NCI-H69 (cell line): Measurements from ENCODE around the gene CDC14B.

Experiments
- DNase-seq: peaks from one replicate; lab custom pipeline; 2025; lab: John Stamatoyannopoulos, UW

Gene CDC14B

DNA sequence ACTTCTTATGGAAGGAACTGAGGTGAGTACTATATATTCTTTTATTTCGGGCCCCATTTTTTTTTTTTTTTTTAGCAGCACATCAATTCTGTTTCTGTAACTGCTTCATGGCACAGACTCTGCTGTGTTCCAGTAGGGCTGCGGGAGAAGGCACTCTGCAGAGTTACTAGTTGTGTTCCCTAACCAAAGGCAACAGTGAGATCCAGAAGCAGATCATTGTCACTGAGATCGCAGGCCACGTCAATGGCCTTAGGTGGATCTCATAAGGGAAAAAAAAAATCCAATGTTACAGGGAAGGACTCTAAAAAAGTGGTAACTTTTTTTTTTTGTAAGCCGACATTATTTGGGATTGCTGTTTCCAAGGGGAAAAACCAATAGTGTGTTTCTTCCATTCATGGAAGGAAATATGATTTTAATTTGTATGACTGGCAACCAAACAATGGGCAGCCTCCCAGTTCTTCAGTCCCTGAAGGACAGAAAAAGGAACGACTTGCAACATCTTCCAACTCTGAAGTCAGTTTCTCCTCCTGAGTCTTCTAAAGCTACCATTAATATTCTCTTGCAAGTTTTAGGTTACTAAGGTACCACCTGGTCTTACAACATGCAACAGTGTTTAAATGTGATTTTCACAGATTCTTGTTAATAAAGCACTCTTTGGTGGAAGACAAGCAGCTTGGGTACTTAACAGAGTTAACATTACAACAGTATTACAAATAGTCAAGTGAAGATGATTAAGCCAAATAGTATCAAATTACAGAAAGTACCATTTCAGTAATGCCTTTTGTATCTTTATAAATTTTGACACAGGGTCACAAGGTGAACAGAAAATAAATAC lies 116.9 kb downstream of the CDC14B start:
- no peak for DNase-seq

DNA sequence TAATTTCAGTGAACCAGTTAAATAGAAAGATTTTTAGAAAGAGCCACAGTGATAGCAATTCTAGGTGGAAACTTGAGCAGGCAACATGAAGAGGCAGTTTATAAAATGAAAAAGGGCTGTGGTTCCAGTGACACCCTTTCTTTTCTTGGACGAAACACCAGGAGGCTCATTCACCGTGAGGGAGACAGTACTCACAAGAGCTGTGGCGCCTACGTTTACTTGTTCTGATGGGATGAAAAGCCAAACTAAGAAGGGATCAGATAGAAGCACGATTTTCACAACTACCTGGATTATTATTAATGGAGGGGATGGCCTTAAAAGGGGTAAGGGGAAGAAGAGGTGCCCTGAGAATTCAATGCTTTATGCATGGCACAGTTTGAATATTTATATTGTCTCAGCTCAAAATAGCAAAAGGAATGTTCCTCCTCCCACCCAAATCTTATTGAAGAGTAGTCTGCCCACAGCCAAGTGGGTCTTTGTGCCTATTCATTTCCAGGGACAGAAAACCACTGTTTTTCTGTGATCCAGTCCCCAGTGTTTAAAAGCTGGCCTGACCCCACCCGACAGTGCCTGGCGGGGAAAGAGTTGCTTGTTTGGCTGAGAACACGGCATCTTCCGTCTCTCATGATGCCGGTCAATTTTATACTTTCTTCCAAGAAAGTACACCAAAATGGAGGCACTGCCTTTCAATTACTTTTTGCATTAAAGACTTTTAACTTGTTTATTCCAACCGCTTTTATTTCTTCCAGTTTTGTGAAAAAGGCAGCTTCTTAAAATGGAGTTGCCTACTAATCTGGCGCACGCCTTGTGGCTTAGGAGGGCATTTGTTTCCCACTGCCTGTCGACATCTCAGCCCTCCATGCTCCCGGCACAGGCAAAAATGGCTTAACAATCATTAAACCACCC lies 117.8 kb downstream of the CDC14B start:
- no peak for DNase-seq

DNA sequence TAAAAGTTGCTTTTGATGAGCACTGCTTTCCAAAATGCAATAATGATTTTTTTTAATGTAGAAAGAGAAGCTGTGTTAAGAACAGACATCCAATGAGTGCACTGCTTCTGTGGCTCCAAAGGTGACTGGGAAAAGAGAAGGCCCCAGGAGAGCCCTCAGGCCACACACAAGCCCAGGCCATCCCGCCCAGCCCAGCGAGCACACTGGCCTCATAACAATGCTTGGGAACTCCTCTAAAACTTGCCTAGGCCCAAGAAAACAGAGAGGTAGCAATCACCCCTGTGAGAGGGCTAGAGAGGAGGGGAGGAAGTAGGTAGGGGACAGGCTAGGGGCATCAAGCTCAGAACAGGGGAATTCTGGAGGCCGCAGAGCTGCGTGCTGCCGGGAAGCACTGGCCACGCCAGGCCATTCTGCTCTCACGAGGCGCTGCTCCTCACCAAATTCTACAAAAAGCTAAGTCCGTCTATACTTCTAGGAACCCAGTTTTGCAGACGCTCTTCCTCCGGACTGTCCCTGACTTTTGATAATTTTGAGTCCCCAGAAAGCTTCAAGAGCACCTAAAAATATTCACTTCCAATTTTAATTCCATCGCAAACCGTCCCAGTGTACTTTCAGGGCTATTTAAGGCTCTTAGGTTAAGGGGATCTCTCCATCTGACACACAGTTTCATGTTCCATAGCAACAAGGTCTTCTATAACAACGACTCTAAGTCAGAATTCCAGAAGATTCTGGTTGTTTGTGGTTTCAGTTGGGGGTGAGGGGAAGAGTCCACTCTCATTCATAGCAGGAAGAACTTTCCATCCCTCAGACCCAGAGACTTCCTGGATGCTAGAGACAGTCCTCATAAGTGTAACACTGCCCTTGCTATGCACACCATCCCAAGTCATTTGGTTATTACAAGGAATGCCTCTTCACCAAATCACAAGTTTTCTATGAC lies 118.7 kb downstream of the CDC14B start:
- DNase-seq: no peak

DNA sequence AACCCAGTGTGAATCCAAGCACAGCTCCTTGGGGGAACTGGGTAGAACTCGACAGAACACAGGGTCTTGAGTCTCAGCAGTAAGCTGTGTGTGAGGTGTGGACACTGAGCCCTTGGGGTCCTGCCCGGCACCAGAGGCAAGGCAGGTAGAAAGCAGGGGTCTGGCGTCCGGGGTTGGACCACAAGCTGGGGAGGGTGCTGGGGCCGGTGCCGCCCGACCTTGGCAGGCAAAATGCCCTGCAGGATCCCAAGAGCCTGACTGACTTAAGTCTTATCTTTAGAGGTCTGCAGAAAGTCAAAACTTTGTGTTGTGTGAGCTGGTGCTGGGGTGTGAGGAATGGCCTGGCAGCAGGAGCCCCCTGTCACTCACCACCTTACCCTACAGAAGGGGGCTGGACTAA lies 120.4 kb downstream of the CDC14B start:
- DNase-seq: no peak

DNA sequence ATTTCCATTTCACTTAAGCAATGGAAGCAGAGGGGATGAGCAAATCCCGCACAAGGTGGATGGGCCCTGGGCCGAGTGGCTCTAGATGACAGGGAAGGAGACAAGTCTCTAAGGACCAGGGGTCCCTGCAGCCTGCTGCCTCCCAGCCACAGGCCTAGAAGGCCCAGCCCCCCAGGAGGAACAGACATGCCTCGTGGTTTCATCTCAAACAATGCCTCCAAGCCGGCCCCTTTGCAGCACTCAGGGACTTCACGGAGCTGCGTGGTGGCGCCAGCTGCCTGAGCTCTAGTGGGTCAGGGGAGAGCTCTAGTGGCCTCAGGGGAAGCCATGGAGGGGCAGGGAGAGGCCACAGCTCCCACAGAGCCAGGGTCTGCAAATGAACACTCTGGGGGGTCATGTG lies 120.8 kb downstream of the CDC14B start:
- DNase-seq: no peak

DNA sequence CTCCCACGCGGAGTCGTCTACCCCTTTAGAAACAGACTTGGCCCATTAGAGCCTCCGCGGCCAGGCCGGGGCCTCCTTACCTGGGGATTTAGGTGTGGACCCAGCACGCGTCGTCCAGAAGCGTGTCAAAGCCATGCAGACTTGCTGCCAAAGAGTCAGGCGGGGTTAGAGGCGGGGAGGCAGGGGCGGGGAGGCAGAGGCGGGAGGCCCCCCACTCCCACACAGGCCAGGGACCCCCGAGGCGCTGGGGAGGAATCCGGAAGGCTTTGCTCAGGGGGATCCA lies 122.6 kb downstream of the CDC14B start:
- DNase-seq: no peak

DNA sequence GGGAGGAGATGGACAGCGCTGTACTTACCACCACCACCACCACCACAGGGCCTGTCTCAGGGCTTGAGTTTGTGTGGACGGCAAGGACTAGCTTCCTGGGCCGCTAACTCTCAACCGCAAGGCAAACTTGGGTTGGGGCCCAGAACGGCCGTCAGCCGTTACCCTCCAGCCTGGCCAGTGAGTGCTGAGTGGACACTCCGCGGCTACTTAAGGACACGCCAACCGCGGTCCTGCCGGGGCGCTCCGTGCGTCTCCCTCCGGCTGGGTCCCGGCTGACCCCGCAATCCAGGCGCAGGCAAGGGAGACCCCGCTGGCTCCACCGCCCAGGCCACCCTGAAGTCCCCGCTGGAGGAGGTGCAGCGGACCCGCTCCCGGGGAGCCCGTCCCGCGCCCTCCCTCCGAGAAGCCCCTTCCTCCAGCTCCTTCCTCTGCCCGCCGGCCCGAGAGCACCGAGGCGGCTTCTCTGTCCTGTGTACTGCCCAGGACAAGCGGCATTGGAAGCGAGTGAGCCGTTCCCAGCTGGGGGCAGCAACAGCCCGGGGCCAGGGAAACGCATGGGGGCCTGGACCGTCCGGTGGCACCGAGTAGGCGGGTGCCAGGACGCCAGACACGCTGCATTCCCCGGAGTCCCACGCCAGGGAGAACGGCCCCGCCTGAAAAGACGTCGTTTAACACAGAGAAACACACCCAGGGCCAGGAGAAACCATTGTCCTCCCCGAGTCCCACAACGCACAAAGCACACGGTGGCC lies 123.1 kb downstream of the CDC14B start:
- no peak for DNase-seq

DNA sequence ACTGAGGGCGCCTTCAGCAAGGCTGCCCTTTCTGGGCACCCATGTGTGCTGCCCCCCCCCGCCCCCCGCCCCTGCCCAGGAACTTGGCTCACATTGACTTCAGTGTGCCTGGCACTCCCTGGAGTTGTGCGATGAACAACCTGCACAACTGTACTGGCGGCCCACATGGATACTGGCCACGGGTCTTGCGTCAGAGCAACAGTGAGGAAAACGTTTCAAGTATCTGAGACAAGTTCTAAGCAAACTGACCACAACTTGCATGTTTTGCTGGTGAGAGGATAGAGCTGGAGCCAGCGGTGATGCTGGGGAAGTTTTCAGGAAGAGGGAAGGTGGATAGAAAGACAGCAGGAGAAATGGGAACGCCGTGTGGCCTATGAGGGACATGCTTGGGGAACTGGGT lies 124.3 kb downstream of the CDC14B start:
- no peak for DNase-seq

DNA sequence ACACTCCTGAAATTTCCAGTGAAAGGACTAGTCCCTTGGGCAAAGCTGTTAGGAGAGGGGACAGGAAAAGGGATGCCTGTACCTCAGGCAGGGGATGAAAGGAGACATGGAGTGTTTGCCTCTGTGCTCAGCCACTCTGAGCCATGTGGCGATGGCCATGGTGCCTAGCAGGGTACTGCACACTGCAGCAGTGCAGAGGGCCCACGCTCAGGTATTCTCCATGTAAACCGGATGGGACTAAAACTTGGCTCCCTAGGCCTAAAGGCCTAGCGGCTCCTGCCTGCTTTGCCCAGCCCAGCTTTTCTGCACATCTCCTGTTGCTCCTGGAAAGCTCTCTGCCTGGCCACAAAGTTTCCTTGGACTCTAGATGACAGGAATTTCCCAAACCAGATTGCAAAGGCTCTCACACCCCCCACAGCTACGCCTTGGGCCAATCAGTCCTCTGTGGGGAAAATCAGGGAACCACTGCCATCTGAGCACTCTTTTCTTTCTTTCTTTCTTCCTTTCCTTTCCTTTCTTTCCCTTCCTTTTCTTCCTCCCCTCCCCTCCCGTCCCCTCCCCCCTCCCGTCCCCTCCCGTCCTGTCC lies 125.3 kb downstream of the CDC14B start:
- no peak for DNase-seq

DNA sequence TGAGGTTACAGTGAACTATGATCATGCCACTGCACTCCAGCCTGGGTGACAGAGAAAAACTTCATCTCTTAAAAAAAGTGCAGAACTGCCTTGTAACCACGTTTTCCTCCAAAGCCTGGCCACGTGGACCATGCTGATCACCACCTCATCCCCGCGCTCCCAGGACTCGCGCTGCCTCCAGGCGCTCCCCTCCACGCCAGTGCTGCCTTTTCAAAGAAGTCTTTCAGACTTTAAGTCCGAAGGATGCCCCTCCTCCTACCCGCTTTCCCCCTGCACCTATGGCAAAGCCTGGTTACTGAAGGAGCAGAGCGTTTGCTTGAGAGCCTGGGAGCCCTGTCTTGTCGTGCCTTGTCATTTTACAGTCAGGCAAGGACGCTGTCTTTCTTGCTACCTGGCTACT lies 125.9 kb downstream of the CDC14B start:
- no peak for DNase-seq

DNA sequence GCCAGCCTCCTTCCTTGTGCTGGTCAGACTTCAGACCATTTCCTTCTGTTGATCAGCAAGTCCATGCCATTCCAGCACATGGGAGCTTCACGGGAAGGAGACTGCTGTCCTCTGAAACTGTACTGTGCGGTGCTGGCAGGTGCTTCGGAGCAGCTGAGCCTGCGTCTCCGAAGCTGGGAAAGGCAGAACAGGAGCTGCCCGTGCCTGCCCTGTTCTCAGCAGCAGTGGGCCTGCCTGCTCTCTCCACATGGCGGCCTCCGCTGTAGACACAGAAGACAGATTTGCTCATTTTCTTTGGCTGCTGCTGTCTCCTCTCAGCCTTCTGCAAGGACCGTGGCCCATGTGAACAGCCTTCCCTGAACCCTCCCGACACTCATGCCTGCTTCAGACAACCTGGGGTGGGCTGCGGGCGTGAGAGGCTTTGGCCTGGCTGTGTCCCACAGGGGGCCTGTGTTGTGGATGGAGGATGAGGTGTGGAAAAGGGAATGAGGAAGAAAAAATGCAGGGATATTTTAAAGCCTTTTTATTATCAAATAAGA lies 126.6 kb downstream of the CDC14B start:
- no peak for DNase-seq

DNA sequence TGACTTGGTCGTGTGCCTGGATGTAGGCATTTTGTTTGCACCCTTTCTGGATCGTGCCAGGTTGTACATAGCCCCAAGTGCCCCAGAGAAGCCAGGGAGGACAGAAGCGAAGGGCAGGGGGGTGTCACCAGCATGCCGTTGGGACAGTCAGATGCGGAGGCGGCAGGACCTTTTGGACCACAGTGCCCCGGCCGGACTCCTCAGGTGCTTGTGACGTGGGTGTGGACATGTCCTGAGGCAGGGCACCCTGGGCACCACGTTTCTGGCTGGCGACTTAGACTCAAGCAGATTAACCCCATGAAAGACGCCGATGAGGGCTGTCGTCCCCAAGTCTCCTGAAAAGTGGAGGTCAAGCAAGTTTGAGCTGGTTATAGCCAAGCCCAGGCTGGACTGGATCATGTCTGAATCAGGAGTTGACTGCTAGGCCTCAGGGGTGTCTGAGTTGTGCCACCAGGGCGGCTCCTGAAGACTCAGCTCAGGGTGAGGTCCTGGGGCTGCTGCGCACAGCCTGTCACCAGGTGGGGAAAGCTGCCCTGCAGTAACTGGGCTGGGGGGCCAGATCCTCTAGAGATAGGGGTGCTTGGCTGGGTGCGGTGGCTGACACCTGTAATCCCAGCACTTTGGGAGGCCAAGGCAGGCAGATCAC lies 127.6 kb downstream of the CDC14B start:
- DNase-seq: no peak

DNA sequence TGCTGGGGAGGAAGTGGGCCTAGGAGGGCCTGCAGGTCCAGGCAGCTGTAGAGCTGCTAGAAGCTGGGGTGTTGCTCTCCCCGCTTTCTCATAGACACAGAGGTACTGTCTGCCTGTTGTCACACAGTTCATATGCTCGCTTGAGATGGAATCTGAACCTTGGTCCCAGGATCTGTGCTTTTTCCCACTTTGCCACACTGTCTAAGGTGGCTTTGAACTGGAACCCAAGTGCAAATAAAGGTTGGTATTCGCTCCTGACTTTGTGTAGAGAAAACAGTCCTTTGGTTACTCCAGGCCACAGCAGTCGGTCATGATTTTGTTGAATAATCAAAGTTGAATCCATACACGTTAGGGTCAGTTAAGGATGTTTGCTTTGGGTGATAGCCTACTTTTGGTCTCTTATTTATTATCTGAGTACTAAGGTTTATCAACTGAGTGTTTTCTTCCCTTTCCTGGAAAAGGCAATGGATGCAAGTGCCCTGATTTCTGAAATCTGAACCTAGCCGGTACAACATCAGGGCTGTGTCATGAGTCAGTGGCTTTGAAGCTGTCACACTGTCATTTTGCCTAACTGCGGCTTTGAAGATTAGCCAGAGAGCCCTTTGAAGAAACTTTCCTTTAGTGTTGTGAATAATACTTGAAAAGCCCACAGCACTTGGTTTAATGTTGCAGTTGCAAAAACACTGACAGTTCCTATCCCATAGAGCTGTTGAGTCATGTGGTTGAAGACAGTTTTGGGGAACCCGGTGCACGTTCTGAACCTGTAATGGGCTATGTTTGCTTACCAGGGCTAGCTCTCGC lies 128.4 kb downstream of the CDC14B start:
- DNase-seq: no peak

DNA sequence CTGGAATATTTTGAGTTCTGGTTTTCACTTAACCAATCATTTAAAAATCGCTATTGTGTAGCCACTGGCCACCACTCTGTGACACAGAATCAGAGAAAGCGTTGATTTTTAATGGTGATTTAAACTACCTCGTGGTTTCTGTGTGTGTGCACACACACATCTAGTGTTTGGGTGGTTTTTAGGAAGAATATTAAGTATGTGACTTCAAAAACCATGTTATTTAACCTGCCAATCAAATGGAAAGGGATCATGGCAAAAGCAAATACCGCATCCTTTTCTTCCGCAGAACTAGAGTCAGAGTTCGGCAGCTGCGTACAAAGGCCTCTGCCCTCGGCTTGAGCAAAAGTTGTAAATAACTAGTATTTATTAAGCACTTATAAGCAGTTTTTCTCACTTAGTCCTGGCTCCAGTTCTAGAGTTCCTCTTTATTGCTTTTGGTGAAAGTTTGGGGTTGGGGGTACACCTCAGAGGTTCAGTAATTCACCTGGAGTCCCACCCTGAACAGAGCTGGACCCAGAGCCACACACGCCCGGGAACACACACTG lies 129.0 kb downstream of the CDC14B start:
- DNase-seq: no peak

DNA sequence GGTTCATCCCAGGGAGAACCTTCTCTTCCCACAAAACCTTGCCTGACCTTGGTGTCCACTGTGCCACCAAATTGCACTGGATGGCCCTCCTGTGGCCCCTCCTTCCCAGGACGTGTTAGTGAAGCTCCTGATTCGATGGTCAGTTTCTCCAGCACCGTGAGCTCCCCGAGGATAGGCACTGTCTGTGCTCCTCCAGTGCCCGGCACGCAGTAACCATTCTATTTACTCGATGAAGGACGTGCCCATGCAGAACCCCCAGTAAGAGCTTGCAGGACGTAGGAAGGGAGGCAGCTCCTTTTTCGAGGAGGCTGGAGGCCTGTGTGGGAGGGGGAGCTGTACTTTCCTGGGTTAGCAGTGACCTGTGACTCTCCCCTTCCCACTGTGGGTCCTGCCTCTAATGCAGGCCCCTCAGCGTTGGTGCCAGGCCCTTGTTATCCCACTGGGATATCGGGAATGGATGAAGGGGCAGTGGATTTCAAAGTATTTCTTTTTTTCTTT lies 130.1 kb downstream of the CDC14B start:
- no peak for DNase-seq

DNA sequence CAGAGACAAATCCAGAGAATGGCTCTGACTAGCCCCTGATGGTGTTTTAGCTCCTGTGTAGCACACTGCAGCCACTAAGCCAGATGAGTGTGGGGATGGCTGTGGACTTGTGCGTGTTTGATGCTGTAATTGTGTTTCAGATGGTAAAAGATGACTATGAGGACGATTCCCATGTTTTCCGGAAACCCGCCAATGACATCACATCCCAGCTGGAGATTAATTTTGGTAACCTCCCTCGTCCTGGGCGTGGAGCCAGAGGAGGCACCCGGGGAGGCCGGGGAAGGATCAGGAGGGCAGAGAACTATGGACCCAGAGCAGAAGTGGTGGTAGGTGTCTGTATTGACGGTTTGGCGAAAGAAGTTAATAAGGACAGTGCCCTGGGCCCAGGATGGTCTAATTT lies 131.7 kb downstream of the CDC14B start:
- no peak for DNase-seq

DNA sequence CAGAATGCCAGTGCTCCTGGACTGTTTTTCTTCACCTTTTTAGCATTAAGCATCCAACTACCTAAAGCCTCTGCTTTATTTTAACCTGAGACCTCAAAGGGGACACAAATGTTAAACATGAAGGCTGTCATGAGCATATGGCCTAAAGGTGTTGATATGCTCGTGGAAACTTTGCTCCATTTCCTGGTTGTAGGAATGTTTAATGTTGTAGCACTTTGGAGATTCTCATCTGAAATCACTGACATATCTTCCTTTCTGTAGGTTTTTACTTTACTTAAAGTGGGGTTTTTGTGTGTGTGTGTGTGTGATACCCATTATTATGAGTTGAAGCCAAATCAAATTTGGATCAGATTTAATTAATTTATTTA lies 132.6 kb downstream of the CDC14B start:
- DNase-seq: no peak

DNA sequence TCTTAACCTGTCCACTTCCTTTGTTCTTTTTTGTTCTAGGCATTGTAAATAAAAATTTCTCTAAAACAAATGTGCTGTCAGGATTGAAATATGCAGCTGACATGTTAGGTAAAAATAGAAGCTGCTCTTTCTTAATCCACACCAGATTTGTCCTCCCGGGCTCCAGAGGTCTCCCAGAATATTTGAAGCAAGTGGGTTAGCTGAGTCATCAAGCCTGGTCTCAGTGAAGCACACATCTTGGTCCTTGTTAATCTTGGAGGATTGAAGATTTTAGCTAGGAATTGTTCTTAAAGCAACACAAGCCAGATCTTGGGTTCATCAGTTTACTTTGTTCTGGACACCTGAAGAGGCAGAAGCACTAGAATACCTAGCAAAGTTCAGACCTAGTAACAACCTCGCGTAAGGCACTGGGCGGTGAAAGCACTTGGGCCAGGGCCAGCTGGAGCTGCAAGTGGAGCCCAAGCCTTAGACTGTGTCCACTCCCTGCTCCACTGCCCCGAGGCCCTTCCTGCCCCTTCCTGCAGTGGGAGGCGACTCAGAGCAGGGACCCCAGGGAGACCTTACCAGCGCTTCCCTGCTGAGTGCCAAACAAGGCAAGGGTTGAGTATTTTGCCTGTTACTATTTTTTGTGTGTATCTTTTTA lies 133.1 kb downstream of the CDC14B start:
- DNase-seq: peak; percentile 30

DNA sequence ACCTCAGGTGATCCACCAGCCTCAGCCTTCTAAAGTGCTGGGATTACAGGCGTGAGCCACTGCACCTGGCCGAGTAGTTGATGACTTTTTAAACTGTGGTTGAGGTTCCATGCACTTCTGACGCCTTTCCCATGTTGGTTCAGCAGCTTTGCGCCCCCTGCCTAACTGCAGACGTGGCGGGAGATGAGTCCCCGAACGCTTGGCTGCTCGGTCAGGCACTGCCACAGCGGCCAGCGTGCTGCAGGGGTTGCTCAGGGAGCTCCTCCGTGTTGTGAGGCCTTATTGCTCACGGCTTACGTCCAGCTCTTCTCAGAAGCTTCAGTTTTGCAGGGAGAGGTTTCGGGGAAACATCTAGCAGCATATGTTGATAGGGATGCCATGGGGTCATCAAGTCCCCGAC lies 134.4 kb downstream of the CDC14B start:
- no peak for DNase-seq
